ENCODE results near the gene TRIM63.

DNA sequence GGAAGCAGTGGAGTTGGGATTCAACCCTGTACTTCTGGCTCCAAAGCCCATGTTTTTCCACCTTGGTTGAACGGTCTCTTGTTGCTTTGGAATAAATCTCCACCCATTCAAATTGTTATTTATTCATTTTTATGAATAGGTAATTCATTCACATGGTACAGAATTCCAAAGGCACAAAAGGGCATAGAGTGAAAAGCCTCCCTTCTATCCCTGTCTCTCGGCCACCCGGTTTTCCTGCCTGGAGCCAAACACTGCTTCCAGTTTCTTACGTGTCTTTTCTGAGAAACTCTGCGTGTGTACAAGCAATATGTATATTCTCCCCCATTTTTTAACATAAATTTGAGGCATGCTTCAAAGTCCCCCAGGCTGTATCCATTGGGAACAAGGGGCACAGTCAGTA lies 41.9 kb downstream of the TRIM63 start:
- TF ChIP-seq RAD21 (IDR thresholded peaks at IDR 0.05; ENCODE audit: low read depth) (no peak), REST (IDR thresholded peaks at IDR 0.05; ENCODE audit: low read depth) (no peak), EGR1 (IDR thresholded peaks at IDR 0.05) (no peak), FOXM1 (IDR thresholded peaks at IDR 0.05; ENCODE audit: borderline replicate concordance, low read depth) (no peak), TAF1 (IDR thresholded peaks at IDR 0.05; ENCODE audit: low read depth) (no peak), EP300 (IDR thresholded peaks at IDR 0.05; ENCODE audit: borderline replicate concordance) (no peak)
- TF ChIP-seq, protein P1, sequence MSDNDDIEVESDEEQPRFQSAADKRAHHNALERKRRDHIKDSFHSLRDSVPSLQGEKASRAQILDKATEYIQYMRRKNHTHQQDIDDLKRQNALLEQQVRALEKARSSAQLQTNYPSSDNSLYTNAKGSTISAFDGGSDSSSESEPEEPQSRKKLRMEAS (IDR thresholded peaks at IDR 0.05), result no peak
